Choroid plexus epithelial cell (primary cell): ENCODE data around the gene TMEM271.

ENCODE experiments used
- DNase-seq: peaks from one replicate; pipeline ENCODE4 v3.0.0-alpha.2; 2010; ENCODE audit warnings: low read depth
- H3K4me3 ChIP-seq: 2 replicates; pipeline ENCODE4 v1.5.1; 2011; ENCODE audit warnings: low read depth, mild to moderate bottlenecking, control low read depth, low read length, moderate library complexity
- CTCF ChIP-seq: conservative IDR thresholded peaks from 2 replicates; pipeline ENCODE4 v1.5.1; 2011; ENCODE audit warnings: low read depth, mild to moderate bottlenecking, control low read depth, inconsistent platforms, low read length, moderate library complexity

TMEM271 gene

DNA sequence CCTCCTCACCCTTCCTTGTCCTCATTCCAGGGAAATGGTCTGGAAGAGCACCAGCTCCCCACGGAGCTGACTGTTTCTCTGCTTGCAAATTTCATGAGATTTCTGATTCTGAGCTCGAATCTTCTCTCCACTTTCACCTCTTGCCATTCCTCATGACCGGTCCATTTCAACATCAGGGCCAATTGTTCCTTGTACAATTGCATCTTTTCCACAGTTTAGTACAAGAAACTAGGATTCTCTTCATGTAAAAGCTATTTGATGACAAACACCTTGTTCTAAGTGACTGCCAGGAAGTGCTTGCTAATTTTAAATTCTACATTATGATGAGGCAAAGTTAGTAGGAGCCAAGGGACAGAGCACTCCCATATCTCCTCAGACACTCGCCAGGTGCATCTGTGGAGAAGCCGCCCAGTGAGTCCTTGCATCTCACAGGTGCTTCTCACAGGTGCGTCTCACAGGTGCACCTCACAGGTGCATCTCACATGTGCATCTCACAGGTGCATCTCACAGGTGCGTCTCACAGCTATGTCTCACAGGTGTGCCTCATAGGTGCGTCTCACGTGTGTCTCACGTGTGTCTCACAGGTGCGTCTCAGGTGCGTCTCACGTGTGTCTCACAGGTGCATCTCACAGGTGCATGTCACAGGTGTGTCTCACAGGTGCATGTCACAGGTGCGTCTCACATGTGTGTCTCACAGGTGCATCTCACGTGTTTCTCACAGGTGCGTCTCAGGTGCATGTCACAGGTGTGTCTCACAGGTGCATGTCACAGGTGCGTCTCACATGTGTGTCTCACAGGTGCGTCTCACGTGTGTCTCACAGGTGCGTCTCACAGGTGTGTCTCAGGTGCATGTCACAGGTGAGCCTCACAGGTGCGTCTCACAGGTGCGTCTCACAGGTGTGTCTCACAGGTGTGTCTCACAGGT lies 46.2 kb upstream of the TMEM271 start:
- H3K4me3 ChIP-seq: no peak overlapping the region
- no peak for DNase-seq
- TF ChIP-seq CTCF: no peak

DNA sequence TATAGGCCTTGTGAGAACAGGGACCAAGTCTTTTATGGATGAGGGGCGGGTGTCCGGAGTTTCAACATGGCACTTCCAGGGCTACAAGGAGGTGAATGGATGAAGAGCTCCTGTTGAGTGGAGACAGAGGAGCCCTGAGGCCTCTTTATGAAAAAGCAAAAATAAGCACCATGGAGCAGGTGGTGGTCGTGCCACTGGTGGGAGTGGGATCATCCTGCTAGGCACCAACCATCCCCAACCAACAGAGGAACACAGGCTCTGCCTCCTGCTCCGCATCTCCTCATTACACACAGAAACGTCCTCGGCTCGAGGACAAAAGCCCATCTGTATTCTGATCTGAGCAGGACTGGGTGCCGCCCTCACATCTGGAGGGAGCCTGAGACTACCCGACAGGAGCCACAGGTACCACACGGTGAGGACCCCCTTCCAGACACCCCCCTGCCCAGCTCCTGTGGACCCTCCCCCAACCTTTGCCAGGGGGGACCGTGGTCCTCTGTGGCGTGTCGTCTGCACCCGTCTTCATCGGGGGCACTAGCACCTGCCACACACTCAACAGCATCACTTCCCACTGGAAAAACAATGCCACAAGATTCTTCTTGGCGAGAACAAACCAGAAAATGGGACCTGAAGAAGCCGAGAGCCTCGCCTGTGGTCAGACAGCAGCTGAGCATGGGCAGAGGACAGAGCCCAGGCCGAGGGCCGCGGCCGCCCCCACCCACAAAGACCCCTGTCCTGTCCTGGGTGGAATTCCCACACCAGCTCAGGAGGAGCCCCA lies 45.4 kb upstream of the TMEM271 start:
- TF ChIP-seq CTCF: no peak
- no peak for DNase-seq
- no peak overlapping the region for H3K4me3 ChIP-seq

- H3K4me3 ChIP-seq: no peak overlapping the region
- DNase-seq: no peak
- no peak for TF ChIP-seq CTCF
Measured at GRCh38 chr4:620851-621261, 44.8 kb upstream of the TMEM271 start.

DNA sequence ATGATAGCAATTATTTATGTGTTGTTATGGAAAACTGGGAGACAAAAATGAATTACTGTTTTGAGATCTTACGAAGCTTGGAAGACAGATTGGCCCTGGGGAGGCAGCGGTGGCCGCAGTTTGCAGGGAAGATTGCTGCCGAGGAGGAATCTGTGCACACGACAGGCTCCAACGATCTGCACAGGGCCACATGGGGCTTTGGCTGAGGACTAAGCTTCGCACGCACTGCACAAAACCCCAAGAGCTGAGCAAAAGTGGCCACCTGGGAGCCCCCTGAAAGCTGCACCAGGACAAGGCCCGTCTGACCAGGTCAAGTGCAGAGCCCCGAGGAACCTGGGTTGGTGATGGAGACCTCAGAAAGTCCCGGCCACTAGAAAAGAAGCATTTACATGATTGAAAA lies 44.1 kb upstream of the TMEM271 start:
- no peak for TF ChIP-seq CTCF
- H3K4me3 ChIP-seq: no peak overlapping the region
- DNase-seq: no peak

DNA sequence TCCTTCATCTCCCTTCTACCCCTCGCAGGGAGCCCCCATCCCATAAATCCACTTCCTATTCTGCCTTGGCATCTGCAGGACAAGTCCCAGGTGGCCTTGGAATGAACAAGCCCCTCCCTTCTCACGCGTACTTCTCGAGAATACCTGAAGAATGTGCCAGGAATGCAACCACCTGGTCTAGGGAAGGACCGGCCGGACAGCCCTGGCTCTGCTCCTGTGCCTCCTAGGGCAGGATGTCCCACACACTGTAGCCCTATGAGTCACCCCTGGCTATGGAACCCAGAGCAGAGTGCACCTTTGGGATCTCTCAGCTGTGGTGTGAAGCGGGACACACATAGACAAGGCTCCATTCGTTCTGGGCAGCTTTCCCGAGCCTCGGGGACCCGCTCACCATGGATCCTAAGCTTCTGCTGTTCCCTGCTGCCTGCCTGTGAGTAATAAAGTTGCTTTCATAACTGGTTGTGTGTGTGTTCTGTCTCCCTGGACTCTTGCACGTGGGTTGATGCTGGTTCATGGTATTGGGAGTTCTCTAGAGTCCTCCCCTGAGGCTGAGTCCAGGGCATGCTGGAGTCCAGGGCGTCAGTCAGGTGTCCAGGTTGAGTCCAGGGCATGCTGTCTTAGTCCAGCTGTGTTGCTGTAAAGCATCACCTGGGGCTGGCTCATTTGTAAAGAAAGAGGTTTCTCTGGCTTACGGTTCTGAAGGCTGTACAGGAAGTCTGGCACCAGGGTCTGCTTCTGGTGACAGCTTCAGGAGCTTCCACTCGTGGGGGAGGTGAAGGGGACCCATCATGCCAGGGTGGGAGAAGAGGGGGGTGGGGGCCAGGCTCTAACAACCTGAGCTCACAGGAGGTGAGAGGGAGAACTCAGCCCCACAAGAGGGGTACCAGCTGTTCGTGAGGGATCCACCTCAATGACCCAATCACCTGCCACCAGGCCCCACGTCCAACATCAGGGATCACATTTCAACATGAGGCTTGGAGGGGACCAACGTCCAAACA lies 41.8 kb upstream of the TMEM271 start:
- DNase-seq: no peak
- H3K4me3 ChIP-seq: no peak overlapping the region
- no peak for TF ChIP-seq CTCF

- no peak for DNase-seq
- no peak for TF ChIP-seq CTCF
- no peak overlapping the region for H3K4me3 ChIP-seq
Measured at GRCh38 chr4:616911-617643, 41.0 kb upstream of the TMEM271 start.
